Measurements from ENCODE around the gene DAAM2. TPM values are rescaled to one million over a fixed set of nuclear protein-coding genes. Genes with fewer than 3 reads are reported as not detected.

Gene DAAM2
- total and polyA plus RNA-seq, 2 donors (not counting 1 experiment from before 2014, with no cell fraction given): 41.5 to 48.2 TPM

GRCh38 chr6:39953076-39953618 lies 161.0 kb downstream of the DAAM2 start:
- H3K27ac ChIP-seq (ENCODE audit: insufficient read depth, low read length): no peak overlapping the region
- no peak overlapping the region for H3K9ac ChIP-seq (ENCODE audit: insufficient read depth, low read length)
- H3K79me2 ChIP-seq (ENCODE audit: control insufficient read depth, insufficient read depth, low read length): no peaks in the 10 kb centered on the region
- H3K27me3 ChIP-seq (ENCODE audit: control insufficient read depth, insufficient read depth, low read length): no peaks in the 10 kb centered on the region
- no peak for TF ChIP-seq EZH2 (IDR thresholded peaks at IDR 0.05; ENCODE audit: low read length, missing control alignments)
- TF ChIP-seq, protein P1, sequence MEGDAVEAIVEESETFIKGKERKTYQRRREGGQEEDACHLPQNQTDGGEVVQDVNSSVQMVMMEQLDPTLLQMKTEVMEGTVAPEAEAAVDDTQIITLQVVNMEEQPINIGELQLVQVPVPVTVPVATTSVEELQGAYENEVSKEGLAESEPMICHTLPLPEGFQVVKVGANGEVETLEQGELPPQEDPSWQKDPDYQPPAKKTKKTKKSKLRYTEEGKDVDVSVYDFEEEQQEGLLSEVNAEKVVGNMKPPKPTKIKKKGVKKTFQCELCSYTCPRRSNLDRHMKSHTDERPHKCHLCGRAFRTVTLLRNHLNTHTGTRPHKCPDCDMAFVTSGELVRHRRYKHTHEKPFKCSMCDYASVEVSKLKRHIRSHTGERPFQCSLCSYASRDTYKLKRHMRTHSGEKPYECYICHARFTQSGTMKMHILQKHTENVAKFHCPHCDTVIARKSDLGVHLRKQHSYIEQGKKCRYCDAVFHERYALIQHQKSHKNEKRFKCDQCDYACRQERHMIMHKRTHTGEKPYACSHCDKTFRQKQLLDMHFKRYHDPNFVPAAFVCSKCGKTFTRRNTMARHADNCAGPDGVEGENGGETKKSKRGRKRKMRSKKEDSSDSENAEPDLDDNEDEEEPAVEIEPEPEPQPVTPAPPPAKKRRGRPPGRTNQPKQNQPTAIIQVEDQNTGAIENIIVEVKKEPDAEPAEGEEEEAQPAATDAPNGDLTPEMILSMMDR (conservative IDR thresholded peaks at IDR 0.05 in 1 of 2, IDR thresholded peaks at IDR 0.05 in 1 of 2; ENCODE audit: low read depth in 1 of 2, low read length in 2 of 2): no peak
- H3K4me3 ChIP-seq (replicated peaks in 1 of 4; ENCODE audit: control extremely low read depth in 1 of 4, insufficient read depth in 1 of 4, low read depth in 3 of 4, low read length in 4 of 4): no peak overlapping the region
- no peak overlapping the region for H3K4me2 ChIP-seq (ENCODE audit: extremely low read depth, insufficient read depth, low read length)
- DNase-seq (ENCODE audit: low read depth in 2 of 2): no peak
- H2AFZ ChIP-seq (ENCODE audit: low read length): no peak overlapping the region
- no peaks in the 10 kb centered on the region for H3K36me3 ChIP-seq (ENCODE audit: control insufficient read depth, insufficient read depth, low read length)
- no peaks in the 10 kb centered on the region for H4K20me1 ChIP-seq (ENCODE audit: control insufficient read depth, extremely low read depth, insufficient read depth, low read length)
- no peaks in the 10 kb centered on the region for H3K4me1 ChIP-seq (ENCODE audit: control insufficient read depth, extremely low read depth, insufficient read depth, low read length)
- H3K9me3 ChIP-seq (ENCODE audit: control insufficient read depth, insufficient read depth, low read depth, low read length): no peaks in the 10 kb centered on the region

Other genes with a start within 250 kb of the DAAM2 start
- gene KIF6, start 67.0 kb upstream of the DAAM2 start, total RNA-seq: 0.77 and 0.83 TPM in 2 replicates
- gene KIF6, start 67.0 kb upstream of the DAAM2 start, polyA plus RNA-seq: 0.24 and 0.28 TPM in 2 replicates
- 16.7 and 21.8 TPM in 2 replicates for gene MOCS1, start 142.1 kb downstream of the DAAM2 start, total RNA-seq
- 8.4 and 11.6 TPM in 2 replicates for gene MOCS1, start 142.1 kb downstream of the DAAM2 start, polyA plus RNA-seq